Ovary (tissue), 3 donors: Measurements from ENCODE around the gene ZNF283.
"Not testable (repeated sequence)": the region's sequence is repeated elsewhere in the genome, so short reads cannot be mapped to it uniquely, and the experiment has no call there.

Experiments used
- EP300 ChIP-seq: sonication (generic); formaldehyde crosslinking; IDR thresholded peaks from one replicate; pipeline ENCODE4 v1.6.1; 2017; ENCODE audit warnings: antibody characterized with exemption
- POLR2A ChIP-seq: fragments of 450-650 bp; IDR thresholded peaks from one replicate; pipeline ENCODE4 v1.6.1; 2017; ENCODE audit warnings: antibody characterized with exemption, mild to moderate bottlenecking, moderate library complexity
- TF ChIP-seq, protein P1 (sequence below), 3 donors: fragments of 450-650 bp in 2 of 3; fragments of 200-600 bp in 1 of 3; IDR thresholded peaks; one replicate each; pipeline versions ENCODE4 v1.5.1 to v1.8.0; 2016 to 2022; ENCODE audit warnings: antibody characterized with exemption in 3 of 3, mild to moderate bottlenecking in 1 of 3
- donor health status: DM: no; HTN: no; CAD: no.

DNA sequence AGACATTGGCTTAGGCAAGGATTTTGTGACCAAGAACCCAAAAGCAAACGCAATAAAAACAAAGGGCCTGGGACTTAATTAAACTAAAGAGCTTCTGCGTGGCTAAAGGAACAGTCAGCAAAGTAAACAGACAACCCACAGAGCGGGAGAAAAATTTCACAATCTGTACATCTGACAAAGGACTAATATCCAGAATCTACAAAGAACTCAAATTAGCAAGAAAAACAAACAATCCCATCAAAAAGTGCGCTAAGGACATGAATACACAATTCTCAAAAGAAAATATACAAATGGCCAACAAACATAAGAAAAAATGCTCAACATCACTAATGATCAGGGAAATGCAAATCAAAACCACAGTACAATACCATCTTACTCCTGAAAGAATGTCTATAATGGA lies 2.5 kb upstream of the ZNF283 start:
- TF ChIP-seq, protein P1, sequence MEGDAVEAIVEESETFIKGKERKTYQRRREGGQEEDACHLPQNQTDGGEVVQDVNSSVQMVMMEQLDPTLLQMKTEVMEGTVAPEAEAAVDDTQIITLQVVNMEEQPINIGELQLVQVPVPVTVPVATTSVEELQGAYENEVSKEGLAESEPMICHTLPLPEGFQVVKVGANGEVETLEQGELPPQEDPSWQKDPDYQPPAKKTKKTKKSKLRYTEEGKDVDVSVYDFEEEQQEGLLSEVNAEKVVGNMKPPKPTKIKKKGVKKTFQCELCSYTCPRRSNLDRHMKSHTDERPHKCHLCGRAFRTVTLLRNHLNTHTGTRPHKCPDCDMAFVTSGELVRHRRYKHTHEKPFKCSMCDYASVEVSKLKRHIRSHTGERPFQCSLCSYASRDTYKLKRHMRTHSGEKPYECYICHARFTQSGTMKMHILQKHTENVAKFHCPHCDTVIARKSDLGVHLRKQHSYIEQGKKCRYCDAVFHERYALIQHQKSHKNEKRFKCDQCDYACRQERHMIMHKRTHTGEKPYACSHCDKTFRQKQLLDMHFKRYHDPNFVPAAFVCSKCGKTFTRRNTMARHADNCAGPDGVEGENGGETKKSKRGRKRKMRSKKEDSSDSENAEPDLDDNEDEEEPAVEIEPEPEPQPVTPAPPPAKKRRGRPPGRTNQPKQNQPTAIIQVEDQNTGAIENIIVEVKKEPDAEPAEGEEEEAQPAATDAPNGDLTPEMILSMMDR (IDR thresholded peaks at IDR 0.05) = not testable (repeated sequence)
- TF ChIP-seq EP300, POLR2A: not testable (repeated sequence)
